HepG2 (cell line): ENCODE measurements around the gene NGEF. TPM values are rescaled to one million over a fixed set of nuclear protein-coding genes. Genes with fewer than 3 reads are reported as not detected.

ENCODE experiments used
- ETS1 ChIP-seq: sonication (generic); formaldehyde crosslinking; IDR thresholded peaks from 2 replicates; pipeline ENCODE4 v1.4.0; 2020; ENCODE audit warnings: missing genetic modification reagents
- NR0B2 ChIP-seq: sonication (generic); formaldehyde crosslinking; IDR thresholded peaks from 2 replicates; pipeline ENCODE4 v1.4.0; 2020; ENCODE audit warnings: mild to moderate bottlenecking, missing genetic modification reagents
- PHF5A ChIP-seq: IDR thresholded peaks from one replicate; pipeline ENCODE4 v1.6.1; 2018; ENCODE audit warnings: low read depth, missing genetic modification reagents; ENCODE audit not compliant: unreplicated experiment
- SAP130 ChIP-seq: IDR thresholded peaks from 2 replicates; pipeline ENCODE4 v1.6.1; 2016; ENCODE audit warnings: low read depth
- SNAPC5 ChIP-seq: sonication (generic); formaldehyde crosslinking; IDR thresholded peaks from 2 replicates; pipeline ENCODE4 v1.8.1; 2023; ENCODE audit warnings: mild to moderate bottlenecking, missing genetic modification reagents, borderline replicate concordance
- U2AF1 ChIP-seq: fragments of 200-400 bp; formaldehyde crosslinking; optimal IDR thresholded peaks from 2 replicates; pipeline ENCODE3; 2017; ENCODE audit warnings: mild to moderate bottlenecking, low read depth, low read length
- ZFP36 ChIP-seq: fragments of 150-350 bp; IDR thresholded peaks from 2 replicates; pipeline ENCODE4 v1.6.1; 2018; ENCODE audit warnings: borderline replicate concordance, low read length, low read depth; ENCODE audit not compliant: partially characterized antibody
- ZNF205 ChIP-seq: IDR thresholded peaks from 2 replicates; pipeline ENCODE4 v1.6.1; 2018; ENCODE audit warnings: missing biosample characterization, missing genetic modification reagents
- ZNF580 ChIP-seq: IDR thresholded peaks from 2 replicates; pipeline ENCODE4 v1.6.1; 2016; ENCODE audit warnings: low read depth, borderline replicate concordance
- ZNF777 ChIP-seq: sonication (generic); formaldehyde crosslinking; IDR thresholded peaks from 2 replicates; pipeline ENCODE4 v1.4.0; 2020; ENCODE audit warnings: missing genetic modification reagents
- ZXDC ChIP-seq: sonication (generic); formaldehyde crosslinking; IDR thresholded peaks from 2 replicates; pipeline ENCODE4 v1.5.0; 2020; ENCODE audit warnings: mild to moderate bottlenecking, missing genetic modification reagents
- polyA plus RNA-seq, 8 experiments: library from polyadenylated mRNA; depleted of rRNA in 3 of 8; stranded (reverse) in 7 of 8; unstranded in 1 of 8; fragments of >200 nt; fragmentation: Illumina TruSeq in 4 of 8; extraction: Trizol in 4 of 8; gene quantifications; 2 replicates each; pipeline versions ENCODE4 v1.2.1 to v1.2.3, GENCODE V29; 2011 to 2016; ENCODE audit warnings: low read depth in 4 of 8, missing spikeins in 1 of 8, mixed read lengths in 1 of 8; ENCODE audit not compliant: insufficient read depth in 1 of 8
- total RNA-seq, 5 experiments: library from RNA; depleted of rRNA; stranded (reverse); fragments of >200 nt; fragmentation: Illumina TruSeq; extraction: Trizol; gene quantifications; 2 replicates each; pipeline ENCODE4 v1.2.3, GENCODE V29; 2016; ENCODE audit warnings: low read depth in 1 of 5
- TF ChIP-seq, protein P1 (sequence below): sonication (generic); formaldehyde crosslinking; IDR thresholded peaks from 2 replicates; pipeline ENCODE4 v1.4.0; 2020; ENCODE audit warnings: mild to moderate bottlenecking, low read depth, missing genetic modification reagents
- TF ChIP-seq, protein P2 (sequence below): conservative IDR thresholded peaks from 2 replicates; pipeline ENCODE4 v1.6.1; 2018; ENCODE audit warnings: missing genetic modification reagents
- TF ChIP-seq, protein P3 (sequence below): sonication (generic); formaldehyde crosslinking; IDR thresholded peaks from 2 replicates; pipeline ENCODE4 v1.4.0; 2020; ENCODE audit warnings: missing genetic modification reagents
- TF ChIP-seq, protein P4 (sequence below): sonication (generic); formaldehyde crosslinking; IDR thresholded peaks from 2 replicates; pipeline ENCODE4 v1.4.0; 2020; ENCODE audit warnings: missing genetic modification reagents

Gene NGEF
- total and polyA plus RNA-seq, 2 of the 13 experiments (the other 11 are each of a cell fraction or from before 2014, with no cell fraction given): 14.4 to 36.9 TPM

DNA sequence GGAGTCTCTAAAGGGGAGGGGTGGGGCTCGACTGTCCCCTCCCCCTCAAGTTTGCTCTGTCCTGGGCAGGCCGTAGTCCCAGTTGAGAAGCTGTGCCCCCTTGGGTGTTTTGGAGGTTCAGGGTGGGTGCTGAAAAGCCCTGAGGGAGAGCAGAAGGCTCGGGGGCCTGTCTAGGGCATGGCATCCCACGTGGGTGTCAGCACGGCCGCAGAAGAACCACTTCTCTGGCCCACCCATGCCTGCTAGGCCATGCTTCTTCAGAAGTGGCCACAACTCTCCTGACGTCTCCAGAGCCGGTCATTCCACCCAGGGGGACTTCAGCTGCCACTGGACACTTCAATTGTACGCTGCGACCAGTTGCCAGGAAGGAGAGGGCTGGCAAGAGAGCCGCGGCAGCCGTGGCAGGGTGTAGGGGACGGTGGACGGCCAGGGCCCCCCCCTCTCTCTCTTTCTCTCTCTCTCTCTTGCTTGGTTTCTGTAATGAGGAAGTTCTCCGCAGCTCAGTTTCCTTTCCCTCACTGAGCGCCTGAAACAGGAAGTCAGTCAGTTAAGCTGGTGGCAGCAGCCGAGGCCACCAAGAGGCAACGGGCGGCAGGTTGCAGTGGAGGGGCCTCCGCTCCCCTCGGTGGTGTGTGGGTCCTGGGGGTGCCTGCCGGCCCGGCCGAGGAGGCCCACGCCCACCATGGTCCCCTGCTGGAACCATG, 46.9 kb upstream of the NGEF start, which contains the start of gene INPP5D (continued):
- TF ChIP-seq, protein P1, sequence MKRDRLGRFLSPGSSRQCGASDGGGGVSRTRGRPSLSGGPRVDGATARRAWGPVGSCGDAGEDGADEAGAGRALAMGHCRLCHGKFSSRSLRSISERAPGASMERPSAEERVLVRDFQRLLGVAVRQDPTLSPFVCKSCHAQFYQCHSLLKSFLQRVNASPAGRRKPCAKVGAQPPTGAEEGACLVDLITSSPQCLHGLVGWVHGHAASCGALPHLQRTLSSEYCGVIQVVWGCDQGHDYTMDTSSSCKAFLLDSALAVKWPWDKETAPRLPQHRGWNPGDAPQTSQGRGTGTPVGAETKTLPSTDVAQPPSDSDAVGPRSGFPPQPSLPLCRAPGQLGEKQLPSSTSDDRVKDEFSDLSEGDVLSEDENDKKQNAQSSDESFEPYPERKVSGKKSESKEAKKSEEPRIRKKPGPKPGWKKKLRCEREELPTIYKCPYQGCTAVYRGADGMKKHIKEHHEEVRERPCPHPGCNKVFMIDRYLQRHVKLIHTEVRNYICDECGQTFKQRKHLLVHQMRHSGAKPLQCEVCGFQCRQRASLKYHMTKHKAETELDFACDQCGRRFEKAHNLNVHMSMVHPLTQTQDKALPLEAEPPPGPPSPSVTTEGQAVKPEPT (CRISPR knock-in tag): no peak
- TF ChIP-seq, protein P2, sequence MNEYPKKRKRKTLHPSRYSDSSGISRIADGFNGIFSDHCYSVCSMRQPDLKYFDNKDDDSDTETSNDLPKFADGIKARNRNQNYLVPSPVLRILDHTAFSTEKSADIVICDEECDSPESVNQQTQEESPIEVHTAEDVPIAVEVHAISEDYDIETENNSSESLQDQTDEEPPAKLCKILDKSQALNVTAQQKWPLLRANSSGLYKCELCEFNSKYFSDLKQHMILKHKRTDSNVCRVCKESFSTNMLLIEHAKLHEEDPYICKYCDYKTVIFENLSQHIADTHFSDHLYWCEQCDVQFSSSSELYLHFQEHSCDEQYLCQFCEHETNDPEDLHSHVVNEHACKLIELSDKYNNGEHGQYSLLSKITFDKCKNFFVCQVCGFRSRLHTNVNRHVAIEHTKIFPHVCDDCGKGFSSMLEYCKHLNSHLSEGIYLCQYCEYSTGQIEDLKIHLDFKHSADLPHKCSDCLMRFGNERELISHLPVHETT (CRISPR knock-in tag): 0 out of 2 replicates have a peak, but pooled peaks have one; percentile 15
- TF ChIP-seq ZNF777 (CRISPR knock-in tag) (0 out of 2 replicates have a peak, but pooled peaks have one; percentile 38), U2AF1 (peak; percentile 73), SAP130 (CRISPR knock-in tag) (peak; percentile 57), PHF5A (CRISPR knock-in tag) (peak; percentile 78), NR0B2 (peak; percentile 53; the same call in 1 of the 2 replicates), ZXDC (CRISPR knock-in tag) (no peak), ZNF205 (0 out of 2 replicates have a peak, but pooled peaks have one; percentile 22), SNAPC5 (CRISPR knock-in tag) (no peak), ZFP36 (no peak), ETS1 (CRISPR knock-in tag) (no peak), ZNF580 (CRISPR knock-in tag) (peak; percentile 60; the same call in 1 of the 2 replicates)
- TF ChIP-seq, protein P3, sequence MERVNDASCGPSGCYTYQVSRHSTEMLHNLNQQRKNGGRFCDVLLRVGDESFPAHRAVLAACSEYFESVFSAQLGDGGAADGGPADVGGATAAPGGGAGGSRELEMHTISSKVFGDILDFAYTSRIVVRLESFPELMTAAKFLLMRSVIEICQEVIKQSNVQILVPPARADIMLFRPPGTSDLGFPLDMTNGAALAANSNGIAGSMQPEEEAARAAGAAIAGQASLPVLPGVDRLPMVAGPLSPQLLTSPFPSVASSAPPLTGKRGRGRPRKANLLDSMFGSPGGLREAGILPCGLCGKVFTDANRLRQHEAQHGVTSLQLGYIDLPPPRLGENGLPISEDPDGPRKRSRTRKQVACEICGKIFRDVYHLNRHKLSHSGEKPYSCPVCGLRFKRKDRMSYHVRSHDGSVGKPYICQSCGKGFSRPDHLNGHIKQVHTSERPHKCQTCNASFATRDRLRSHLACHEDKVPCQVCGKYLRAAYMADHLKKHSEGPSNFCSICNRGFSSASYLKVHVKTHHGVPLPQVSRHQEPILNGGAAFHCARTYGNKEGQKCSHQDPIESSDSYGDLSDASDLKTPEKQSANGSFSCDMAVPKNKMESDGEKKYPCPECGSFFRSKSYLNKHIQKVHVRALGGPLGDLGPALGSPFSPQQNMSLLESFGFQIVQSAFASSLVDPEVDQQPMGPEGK (CRISPR knock-in tag): peak; percentile 93
- TF ChIP-seq, protein P4, sequence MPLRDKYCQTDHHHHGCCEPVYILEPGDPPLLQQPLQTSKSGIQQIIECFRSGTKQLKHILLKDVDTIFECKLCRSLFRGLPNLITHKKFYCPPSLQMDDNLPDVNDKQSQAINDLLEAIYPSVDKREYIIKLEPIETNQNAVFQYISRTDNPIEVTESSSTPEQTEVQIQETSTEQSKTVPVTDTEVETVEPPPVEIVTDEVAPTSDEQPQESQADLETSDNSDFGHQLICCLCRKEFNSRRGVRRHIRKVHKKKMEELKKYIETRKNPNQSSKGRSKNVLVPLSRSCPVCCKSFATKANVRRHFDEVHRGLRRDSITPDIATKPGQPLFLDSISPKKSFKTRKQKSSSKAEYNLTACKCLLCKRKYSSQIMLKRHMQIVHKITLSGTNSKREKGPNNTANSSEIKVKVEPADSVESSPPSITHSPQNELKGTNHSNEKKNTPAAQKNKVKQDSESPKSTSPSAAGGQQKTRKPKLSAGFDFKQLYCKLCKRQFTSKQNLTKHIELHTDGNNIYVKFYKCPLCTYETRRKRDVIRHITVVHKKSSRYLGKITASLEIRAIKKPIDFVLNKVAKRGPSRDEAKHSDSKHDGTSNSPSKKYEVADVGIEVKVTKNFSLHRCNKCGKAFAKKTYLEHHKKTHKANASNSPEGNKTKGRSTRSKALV (CRISPR knock-in tag): peak; percentile 65
